Retina (tissue), 1 donor: Measurements from ENCODE around the gene MAFB.
A peak's percentile ranks its signal among the peaks of the same experiment; 100 is the strongest.
"Not testable (repeated sequence)": the region's sequence is repeated elsewhere in the genome, so short reads cannot be mapped to it uniquely, and the experiment has no call there.

ENCODE experiments used
- DNase-seq: peaks from one replicate; pipeline ENCODE4 v3.0.0-alpha.2; 2016

Gene MAFB

DNA sequence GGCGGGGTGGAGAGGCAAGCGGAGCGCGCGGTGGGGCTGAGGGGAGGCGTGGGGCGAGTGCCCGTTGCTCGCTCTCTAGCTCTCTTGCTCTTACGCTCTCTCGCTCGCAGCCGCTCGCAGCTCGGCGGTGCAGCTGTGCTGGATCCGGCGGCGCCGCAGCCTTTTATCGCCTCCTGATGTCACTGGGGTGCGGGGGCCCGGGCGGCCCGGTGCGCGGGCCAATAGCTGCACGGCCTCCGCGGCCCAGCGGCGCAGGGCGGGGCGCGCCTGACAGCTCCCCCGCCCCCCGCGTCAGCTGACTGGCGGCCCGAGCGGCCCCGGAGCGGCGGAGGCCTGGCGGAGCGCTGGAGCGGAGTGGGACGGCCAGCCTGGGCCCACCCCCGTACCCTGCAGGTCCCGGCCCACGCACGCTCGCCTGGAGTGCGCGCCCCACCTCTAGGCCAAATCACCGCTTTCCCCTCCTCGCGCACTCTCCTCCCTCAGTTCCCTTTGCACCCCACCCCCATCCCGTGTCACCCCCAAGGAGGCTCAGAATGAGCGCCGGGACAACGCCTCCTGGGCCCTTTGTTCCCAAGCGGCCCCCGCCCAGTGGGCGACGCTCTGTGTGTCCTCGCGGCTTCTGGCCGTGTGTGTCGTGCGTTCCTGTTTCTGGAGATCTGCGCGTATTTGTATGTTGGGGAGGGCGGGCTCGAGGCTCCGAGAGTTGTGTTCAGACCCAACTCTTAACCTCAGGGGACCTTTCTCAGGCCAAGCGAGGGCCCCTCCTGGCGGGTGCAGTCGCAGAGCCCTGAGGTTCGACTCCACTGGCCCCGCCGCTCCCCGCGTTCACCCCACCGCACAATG, at the start of gene MAFB:
MAFB (minus strand) TSS at position 137 of the 843 bp plus-strand sequence. CDS start 386 bp downstream, outside the sequence.
- peak; percentile 93 for DNase-seq

GRCh38 chr20:40736468-40736867, 47.4 kb upstream of the MAFB start:
- DNase-seq = not testable (repeated sequence)

GRCh38 chr20:40728996-40729395, 40.0 kb upstream of the MAFB start:
- no peak for DNase-seq

DNA sequence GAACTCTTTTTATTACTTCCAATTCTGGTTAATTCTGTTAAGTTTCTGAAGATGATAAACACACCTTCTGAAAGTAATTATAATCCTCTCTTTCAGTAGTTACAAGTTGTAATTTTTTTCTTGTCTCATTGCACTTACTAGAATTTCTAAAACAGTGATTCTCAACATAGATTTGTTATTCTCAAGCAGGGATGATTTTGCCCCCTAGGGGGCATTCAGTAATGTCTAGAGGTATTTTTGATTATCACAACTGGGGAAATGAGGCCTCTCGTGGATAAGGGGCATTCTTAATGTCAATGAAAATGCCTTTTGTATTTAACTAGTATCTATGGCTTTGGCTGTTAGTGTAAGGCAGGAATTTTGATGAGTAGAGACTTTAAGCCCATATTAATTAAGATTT, 39.4 kb upstream of the MAFB start:
- DNase-seq = no peak

- DNase-seq = no peak
Observed at GRCh38 chr20:40727960-40728359, 38.9 kb upstream of the MAFB start.

DNA sequence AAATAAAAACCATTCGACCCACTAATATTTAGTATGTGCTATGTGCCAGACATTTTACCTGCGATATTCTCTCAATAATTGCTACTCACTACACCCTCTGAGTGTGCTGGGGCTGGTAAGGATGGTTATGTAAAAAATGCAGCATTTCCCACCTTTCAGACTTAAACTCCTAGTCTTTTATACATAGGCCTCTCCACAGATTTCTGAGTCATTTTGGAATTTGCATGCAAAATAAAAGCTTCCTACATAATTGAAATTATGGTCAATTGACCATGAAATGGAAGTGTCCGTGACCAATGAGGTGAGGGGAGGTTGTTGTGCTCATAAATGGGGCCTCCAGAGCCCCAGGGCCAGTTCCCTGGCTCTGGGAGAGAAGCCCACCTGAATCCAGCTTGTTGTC, 37.7 kb upstream of the MAFB start:
- no peak for DNase-seq

DNA sequence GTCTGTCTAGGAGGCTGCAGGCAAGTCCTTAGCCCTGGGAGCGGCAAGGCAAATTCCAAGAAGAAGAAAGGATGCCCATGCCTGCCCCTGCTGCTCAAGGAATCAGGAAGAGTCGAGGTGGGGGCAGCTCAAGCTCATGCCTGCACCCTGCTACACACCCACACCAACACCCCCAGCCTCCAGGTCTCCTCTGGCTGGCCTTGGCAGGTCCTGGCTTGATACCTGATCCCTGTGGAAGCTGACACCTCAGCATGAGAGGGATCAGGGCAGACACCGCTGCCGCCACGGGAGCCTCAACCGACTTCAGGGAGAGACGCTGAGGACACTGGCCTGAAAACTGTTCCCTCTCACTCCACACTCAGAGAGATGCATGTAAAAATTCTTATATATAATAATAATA, 35.5 kb upstream of the MAFB start:
- no peak for DNase-seq

DNA sequence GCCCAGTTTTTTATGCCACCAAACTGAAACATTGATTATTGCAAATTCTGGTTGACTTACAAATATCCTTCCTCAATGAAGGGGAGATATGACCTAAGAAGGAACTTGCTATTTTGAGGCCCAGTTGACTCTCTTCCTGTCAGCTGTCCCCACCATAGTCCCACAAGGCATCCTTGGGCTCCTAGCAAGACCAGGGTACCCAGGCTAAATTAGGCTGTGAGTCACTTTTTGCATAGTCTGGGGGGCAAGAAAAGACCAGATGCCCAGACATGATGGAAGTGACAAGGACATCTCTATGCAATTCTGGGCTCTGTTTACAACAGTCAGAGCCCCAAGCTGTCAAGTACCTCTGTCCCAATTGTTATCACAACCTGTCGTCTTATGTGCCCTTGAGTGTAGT, 31.8 kb upstream of the MAFB start:
- DNase-seq = no peak

DNA sequence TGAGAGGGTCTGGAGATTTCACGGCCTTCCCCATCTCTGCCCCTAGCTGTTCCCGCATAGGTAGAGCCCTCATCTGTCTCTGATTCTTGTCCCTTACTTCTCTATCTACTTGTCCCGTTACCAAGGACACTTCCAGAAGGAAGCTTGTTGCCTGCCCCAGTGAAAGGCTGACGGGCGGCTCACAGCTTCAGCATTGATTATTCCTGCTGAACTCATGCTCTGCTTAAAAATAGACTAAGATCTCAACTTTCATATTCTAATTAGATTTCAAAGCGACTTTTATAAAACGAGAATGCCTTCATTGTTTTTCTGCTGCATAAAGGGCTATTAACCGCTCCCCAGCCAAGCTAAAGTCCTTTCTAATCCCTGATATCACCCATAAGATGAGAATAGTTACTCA, 31.1 kb upstream of the MAFB start:
- no peak for DNase-seq

DNA sequence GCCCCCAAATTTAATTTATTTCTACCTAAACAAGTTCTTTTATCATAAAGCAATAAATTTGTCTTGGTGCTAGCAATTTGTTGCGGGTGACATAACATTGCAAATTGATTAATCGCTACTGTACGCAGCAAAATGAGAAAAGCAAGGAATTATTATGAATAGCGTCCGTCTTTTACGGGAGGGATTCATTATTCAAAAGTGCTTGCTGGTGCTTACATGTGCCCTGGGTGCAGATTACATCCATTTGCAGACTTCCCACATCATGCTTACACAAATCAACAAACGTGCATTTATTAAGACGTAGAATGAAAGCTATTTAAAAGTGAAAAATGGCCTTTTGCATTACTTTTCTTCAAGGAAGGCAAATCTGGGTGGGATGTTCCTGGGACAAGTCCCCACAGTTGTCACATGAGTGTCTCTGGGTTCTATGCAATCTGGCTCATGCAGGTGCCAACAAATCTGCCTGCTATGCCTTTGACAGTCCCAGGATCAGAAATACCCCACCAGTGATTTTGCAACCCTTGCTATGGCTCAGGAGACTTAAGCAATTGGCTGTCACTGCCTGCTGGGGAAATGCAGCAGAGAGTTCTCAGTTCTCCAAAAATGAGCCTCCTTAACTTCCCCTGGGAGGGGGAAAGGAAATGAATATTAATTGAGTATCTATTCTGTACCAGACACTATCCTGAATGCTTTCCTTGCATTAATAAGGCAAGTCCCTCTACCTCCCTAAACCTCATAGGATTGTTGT, 30.1 kb upstream of the MAFB start:
- no peak for DNase-seq

DNA sequence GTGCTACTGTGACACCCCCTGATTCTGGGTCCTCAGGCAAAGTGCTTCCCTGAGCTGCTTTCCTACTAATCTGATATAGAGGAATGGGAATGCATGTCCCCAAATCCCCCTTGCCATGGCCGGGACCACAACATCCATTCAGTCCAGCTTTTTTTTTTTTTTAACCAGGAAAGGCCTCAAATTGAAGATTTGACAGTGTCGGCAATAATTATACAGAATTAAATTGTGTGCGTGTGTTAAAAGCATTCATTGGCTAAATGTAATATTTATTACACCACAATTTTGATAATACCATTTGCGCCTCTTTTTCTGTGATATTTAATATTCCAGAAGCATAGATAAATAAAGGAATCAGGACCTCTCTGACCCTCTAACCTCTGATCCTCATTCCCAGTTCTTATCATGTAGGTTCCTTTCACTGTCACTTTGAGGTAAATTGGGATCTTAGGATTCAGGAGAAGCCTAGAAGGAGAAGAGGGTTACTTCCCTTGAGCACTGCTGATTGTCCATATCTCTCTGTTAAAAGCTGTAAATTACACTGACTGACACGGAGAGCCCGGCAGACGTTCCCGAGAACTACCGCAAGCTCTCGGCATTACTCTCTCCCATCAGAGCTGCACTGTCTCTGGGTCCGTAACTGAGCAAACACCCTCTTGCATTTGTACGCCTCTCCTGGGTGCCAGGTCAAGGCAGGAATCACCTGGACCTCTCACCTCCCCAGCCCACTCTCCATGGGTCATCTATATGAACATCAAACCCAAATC, 29.4 kb upstream of the MAFB start:
- DNase-seq = no peak

DNA sequence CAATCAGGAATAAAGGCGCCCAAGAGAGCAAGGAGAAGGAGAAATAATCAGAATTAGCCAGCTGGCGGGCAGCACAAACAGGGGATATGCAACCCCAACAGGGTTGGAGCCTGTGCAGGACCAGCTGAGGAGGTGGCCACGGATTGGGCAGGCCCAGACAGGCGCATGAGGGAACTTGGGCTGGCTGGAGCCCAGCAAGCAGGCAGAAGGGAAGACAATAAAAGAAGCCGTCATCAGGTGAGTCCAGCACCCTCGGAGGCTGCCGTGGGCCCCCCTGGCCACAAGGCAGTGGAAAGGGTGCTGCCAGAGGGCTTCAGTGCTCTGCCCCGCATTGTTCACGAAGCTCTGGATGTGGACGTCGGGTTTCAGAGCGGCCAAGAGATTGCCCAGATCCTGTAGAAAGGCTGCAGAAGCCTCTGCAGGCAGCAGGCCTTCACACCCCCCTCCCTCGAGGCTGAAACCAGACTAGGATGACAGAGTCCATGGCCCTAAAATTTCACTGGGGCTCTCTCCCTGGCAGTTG, 28.4 kb upstream of the MAFB start:
- DNase-seq = no peak

DNA sequence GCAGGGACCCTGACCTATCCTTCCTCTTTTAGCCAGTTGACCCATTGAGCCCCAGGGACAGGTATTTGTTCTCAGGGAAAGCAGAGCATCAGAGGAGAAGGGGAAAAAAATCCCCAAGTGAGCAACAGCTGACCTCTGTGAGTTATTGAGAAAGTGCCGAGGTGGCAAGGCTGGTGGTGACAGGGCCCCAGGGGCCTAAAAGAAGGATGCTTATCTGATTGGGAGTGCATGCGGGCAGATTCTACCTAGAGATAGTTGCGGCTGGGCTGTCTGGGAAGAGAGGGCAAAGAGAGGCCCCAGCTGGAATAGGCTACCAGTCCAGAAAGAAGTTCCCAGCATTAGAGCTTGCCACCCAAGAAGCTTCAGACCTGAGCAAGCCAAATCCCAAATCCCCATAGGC, 26.5 kb upstream of the MAFB start:
- DNase-seq = no peak

DNA sequence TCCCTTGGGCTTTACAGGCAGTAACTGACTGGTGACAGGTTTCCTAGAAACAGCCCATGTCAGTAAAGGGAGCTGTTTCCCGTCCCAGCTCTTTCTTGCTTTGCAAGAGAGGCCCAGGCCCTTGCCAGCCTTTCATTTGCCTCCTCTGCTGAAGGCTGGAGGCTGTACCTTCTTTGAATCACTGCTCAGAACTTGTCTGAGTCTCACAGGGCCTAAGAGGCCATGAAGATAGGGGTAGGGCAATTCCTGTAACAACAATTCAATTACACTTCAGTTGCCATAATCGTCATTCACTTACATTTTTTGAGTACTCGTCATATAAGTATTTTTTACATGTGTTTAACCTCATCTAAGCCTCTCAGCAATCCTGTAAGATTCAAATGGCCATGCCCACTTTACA, 25.9 kb upstream of the MAFB start:
- DNase-seq = no peak

DNA sequence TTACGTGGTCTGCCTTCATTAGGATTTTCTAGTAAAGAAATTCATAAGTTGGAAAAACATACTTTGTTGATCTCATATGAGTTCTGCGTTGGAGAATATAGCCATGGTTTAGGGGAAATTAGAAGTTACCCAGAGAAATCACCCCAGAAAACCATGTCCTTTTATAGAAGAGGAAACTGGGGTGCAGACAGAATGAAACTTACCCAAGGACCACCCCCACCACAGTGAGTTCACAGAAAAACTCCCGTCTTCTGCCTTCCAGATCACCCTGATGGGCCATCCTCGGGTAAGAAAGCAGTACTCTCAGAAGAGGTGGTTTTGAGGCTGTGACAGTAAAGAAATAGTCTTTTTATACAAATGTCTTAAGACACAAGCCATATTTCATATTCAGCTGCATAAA, 25.1 kb upstream of the MAFB start:
- DNase-seq = no peak

GRCh38 chr20:40713508-40713907, 24.5 kb upstream of the MAFB start:
- no peak for DNase-seq

DNA sequence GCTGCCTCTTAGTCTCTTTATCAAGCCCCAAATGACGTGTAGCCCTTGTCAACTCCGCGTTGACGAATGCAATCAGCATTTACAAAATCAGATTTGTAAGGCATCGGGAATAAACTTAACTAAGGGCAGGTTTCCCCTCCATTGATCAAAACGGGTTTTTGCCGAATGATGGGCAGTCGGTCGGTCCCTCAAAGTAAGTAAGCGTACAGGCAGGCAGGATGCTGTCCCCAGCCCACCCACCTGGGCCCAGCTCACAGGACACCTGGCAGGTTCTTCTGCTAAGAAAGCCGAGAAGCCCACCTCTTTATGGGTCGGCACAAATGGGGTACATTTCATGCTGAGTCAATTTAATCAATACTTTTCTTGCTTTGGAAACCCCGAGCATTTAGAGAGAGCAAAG, 22.0 kb upstream of the MAFB start:
- no peak for DNase-seq

DNA sequence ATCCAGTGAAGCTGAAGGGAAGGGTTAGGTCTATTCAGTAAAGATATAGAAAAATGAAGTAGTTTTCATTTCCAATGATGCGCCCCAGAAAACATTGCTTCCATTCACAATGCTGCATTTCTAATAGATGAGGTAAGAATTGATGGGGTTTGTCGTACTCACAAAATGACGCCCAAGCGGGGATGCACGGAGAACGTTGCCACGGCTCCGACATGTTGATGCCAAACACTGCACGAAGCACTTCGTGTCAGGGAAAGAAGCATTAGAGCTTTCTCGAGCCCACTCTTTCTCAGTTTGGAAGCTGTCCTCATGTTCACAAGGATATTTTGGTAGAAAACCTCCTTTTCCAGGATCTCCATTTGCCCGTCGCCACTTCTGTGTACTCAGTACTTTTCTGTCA, 21.6 kb upstream of the MAFB start:
- DNase-seq = no peak

DNA sequence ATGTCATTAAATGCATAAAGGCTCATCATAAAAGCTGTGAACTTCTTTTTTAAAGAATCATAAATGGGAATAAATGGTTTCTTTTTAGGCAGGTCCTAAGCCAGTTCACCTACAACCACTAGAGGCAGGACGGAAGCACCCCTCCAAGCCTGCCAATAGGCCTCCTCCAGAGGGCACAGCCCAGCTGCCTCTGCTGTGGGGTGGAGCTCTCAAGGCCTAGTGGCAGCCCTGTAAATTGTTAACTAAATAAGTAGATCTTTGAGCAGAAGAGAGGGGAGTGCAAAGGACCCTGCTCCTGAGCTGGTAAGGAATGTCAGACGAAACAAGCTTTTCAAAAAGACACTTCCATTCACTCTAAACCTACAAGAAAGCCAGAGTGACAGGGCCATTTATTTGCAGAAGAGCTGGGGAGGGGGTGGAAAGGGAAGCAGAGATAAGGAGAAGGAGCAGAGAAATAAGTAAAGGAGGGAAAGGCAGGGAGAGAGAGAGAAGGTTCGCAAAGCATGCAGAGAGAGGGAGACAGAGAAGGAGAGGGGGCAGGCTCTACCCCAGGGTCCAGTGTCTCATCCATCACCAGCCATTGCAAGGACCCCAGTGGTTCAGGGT, 18.0 kb upstream of the MAFB start:
- no peak for DNase-seq

- no peak for DNase-seq
Observed at GRCh38 chr20:40705413-40705812, 16.4 kb upstream of the MAFB start.

DNA sequence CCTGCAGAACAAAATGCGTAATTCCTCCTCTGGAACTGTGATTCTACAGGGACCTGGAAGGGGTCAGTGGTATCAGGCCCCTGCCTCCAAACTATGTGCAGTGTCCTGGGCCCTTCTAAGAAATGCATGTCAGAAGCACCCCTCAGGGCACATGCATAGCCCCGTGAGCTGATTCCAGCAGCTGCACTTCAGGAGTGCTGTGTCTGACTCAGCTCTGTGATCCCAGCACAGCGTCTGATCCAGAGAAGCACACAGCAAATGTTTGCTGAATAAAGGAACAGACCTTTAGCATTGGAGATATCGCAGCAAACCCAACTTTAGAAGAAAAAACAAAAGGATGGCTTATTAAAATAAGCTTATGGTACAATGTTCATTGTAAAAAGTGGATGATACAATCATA, 15.8 kb upstream of the MAFB start:
- no peak for DNase-seq

DNA sequence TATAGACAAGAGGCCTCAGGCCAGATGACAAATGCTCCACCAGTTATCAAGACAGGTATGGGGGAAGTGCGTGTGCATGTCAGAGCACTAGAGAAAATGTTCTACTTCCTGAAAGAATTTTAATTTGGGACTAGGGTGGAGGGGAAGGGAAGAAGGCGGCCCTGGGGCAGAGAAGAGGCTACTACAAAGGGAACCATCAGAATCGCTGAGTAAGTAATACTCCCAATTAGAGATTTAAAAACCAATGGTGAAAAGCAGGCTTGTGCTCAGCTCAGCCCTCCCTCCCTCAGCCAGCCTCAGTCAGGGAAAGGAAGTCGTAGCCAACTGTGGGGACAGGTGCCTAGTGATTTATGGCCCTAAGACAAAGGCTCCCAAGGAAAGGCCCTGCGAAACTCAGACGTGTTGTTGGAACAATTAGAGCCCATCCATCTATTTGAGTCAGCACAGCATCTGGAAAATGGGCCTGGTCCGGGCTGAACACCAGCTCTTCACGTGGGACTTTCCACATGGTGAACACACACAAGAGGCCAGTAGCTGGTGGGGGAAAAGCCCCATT, 15.0 kb upstream of the MAFB start:
- no peak for DNase-seq

- no peak for DNase-seq
Observed at GRCh38 chr20:40702504-40702903, 13.5 kb upstream of the MAFB start.
